Stimulated activated CD8-positive, alpha-beta memory T cell treated with anti-CD3 and anti-CD28 coated beads, Interleukin-7, amount 100 ng/mL, for 48 hours (primary cell): Measurements from ENCODE around the gene BCAS1.

Experiments used
- DNase-seq, 2 donors: peaks; one replicate each; pipeline ENCODE4 v3.0.0-alpha.2; 2020; ENCODE audit warnings: low read depth in 1 of 2; ENCODE audit errors: extremely low read depth in 1 of 2

BCAS1 gene

GRCh38 chr20:54078296-54078984 is 8.0 kb upstream of the BCAS1 start:
- no peak for DNase-seq

DNA sequence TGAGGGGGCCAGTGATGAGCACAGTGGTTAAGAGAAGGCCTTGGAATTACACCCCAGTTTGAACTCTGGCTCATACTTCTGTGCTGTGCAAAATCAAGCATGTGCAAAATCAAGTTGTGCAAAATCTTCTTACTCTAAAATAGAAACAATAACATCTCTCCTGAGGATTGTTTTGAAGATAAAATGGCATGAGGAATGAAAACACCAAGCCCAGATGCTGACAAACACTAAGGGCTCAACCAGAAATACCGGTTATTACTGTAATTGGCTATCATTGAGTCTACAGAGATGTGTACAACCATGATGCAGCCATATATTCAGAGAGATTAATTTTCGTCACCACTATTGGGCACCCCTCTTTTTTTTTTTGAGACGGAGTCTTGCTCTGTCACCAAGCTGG is 5.9 kb upstream of the BCAS1 start:
- DNase-seq: no peak

DNA sequence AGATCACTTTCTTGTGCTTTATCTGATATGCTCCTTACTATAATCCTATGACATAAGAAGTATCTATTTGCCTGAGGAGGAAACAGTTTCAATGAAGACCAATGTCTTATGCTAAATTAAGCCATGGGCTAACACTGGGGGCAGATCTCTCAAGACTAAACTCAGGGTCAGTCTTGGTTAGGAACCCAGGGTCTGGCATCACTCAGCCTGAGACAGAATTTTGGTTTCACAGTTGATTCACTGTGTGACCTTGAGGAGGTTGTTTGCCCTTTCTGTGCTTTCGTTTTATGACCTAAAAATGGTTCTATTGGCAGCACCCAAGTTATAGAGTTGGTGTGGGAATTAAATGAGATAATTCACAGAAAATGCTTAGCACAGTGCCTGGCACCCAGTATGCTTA is 4.9 kb upstream of the BCAS1 start:
- no peak for DNase-seq

DNA sequence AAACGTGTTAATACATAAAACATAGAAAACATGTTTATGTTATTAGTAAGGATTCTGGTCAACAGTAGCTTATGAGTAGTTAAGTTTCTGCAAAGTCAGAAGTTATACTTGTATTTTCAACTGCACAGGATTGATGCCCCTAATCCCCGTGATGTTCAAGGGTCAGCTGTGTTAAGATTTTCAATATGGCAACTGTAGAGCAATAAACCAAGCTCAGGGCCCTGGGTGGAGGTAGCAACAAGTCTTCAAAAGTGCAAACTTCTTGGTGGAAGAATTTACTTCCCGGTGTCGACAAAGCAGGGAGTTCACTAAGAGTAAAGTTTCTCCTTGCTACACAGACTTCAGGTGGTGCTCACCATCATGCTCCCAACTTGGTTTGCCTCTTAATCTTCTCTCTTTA is 4.1 kb upstream of the BCAS1 start:
- DNase-seq: no peak

DNA sequence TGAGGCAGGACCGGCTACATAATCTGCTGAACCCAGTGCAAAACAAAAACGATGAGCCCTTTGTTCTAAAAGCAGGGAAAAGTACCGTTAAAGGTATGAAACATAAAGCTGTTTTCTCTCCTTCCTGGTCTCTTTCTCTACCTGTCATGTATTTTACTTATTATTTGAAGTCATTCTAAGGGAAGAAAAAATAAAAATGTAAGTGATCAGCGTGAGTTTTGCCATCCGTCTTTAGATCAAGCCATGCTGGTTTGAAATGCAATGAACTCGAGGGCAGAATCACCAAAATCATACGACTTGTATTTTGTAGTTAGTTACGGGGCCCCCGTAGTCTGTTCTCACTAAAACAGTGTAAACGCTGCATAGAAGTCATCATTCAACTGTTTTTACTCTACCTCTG is 2.9 kb upstream of the BCAS1 start:
- DNase-seq: no peak

DNA sequence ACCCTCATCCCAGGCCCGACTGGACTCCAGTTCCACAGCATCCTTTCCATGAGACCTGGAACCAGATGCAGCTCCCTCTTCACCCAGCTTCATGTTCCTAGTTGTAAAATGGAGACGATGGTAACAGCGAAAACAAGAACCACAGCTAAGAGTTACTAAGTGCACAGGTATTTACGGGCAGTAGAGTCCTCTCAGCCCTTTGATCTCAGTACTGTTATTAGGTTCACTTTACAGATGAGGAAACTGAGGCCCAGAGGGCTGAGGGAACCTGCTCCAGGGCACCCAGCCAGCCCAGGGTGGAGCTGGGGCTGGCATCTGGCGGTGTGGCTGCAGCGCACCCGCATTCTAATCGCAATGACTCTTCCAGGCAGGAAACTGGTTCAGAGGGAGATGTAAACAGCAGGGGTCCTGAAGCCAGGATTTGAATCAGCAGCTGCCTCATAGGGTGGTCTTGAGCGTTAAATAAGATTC is 858 bp downstream of the BCAS1 start:
- no peak for DNase-seq

GRCh38 chr20:54068966-54069365 is 1.4 kb downstream of the BCAS1 start:
- no peak for DNase-seq

DNA sequence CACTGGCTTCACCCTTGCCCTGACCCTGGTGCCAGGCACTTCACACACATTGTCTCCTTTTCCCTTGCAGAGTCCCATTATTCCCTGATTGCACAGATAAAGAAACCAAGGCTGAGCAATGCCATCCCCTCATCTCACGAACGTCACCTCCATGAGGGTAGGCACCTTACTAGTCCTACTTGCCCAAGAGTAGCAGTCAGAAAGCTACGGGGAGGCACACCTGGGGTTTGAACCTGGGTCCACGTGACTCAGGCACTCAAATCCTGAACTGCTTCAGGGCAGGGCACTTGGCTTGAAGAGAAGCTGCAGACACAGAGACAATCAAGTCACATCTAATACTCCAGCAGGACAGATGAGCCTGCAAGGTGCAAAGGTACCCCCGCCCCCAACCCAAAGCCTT is 1.9 kb downstream of the BCAS1 start:
- DNase-seq: no peak

- no peak for DNase-seq
Observed at GRCh38 chr20:54067606-54068174, 2.7 kb downstream of the BCAS1 start.

DNA sequence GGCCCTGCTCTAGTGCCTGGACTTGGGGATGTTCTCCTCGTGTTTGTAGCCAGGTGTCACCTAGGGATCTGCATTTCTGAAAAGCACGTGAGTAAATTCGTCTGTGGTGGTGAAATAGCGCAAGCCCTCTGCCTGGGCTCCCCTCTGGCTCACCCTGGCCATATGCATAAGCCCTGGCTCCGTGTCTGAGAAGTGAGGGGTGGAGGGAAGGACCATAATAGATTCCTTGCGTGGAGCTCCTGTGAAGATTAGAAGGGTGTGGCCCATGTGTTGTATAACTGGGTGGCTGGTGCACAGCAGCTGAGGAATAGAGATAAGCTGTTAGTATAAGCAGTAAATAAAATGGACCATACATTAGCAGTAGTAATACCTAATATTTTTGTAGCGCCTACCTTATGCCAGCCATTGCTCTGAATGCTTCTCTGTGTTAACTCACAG is 4.8 kb downstream of the BCAS1 start:
- DNase-seq: no peak

DNA sequence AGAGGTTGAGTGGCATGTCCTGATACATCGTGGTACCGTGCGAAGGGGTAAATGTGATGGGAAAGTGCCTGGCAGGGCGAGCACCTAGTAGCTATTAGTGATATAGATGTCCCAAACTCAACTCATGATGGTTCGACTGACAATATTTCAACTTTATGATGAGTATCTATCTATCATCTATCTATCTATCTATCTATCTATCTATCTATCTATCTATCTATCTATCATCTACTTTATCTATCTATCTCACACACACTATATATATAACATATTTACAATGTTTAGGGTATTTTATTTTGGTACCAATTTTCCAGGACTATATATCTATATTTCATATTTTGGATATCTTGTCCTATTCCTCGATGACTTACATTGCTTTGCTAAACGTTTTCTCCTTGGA is 5.5 kb downstream of the BCAS1 start:
- no peak for DNase-seq

DNA sequence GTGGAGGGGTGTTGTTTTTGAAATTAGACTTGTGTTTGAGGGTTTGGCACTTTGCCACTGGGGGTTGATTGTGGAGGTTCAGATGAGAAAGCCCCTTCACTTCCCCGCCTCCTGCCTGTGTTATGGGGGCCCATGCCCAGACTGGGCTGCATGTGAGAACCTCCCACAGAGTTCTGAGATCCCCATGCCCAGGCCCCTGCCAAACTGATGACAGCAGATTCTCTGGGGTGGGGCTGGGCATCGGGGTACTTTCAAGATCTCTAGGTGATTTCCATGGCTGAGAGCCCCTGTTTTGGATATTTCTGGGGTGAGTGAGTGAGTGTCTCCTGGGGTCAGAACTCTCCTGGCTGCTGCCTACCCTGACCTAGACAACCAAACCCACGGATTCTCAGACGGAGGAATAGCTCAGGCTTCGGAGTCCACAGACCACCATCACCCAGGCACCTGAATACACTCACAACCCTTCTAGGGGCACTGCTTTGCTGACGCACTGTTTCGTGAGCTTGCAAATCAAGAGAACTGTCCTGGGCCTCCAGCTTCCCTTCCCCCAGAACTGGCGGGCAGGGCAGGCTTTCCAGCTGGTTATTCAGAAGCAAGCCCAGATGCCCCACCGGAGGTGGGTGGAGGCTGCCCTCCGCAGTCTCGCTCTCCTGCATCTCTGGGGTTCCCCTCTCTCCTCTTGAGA is 6.3 kb downstream of the BCAS1 start:
- DNase-seq: peak in 1 of 2 donors; percentile 72

DNA sequence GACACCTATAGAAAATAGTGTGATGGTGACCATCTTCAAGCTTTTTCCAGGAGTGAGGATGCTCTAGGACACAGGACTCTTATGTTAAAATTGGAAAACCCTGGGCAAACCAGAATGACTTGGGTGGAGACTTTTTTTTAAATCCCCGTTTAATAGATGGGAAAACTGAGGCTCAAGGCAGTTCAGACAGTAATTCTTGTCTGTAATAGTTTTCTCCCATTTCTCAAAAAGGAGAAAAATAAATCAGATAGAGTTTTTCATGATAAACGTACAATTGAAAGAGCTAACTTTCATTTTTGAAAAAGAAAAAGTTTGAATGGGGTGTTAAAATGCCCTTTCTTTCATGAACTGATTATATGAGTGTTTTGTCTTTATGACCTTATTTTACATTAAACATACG is 6.8 kb downstream of the BCAS1 start:
- DNase-seq: no peak

DNA sequence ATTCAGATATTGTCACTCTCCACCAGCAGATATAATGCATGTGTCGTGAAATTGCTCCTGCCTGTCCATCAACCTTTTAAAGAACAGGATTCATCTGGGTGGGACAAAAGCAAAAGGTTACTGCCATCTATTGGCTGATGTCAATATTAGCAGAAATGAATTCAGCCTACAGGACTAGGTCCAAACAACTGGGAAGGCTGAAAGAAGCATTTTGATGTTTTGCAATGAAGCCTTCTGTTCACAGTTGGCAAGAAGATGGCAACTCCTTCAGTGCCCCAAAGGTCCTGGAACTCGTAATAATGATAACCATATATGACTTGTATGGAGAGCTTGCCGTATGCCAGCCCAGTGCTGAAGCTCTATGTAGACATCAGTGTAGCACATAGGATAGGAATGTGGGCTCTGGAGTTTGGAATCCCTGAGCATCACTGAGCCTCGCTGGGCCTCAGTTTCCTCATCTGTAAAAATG is 7.5 kb downstream of the BCAS1 start:
- no peak for DNase-seq

- no peak for DNase-seq
Observed at GRCh38 chr20:54061101-54061881, 9.1 kb downstream of the BCAS1 start.

- no peak for DNase-seq
Observed at GRCh38 chr20:54059691-54060364, 10.6 kb downstream of the BCAS1 start.

DNA sequence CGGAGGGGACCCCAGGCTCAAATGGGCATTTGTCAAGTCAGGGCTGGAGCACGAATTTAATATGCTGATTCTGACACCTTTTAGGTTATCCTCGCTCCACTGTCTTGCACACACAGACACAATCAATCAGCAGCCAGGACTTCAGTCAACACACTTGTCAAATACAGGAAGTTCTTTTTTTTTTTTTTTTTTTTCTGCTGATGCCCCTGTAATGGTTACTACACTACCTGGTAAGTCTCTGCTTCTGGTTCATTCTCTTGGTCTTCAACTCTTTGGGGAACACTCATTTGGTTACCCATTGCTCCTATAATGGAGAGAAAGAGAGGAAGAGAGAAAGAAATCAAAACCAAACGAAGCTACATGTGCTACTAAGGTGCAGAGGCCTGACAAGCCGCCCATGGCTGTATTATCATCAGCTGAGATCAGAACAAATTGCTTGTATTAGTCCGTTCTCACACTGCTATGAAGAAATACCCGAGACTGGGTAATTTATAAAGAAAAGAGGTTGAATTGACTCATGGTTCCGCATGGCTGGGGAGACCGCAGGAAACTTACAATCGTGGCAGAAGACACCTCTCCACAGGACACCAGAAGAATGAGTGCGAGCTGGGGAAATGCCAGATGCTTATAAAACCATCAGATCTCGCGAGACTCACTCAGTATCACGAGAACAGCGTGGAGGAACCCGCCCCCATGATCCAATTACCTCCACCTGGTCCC is 11.8 kb downstream of the BCAS1 start:
- DNase-seq: no peak

- DNase-seq: no peak
Observed at GRCh38 chr20:54056762-54057639, 13.4 kb downstream of the BCAS1 start.

- DNase-seq: no peak
Observed at GRCh38 chr20:54054516-54054915, 15.9 kb downstream of the BCAS1 start.
